Psoas muscle (tissue), 8 donors: ENCODE results near the gene ZNF488. TPM values are rescaled to one million over a fixed set of nuclear protein-coding genes. Genes with fewer than 3 reads are reported as not detected.
A peak's percentile ranks its signal among the peaks of the same experiment; 100 is the strongest.

Experiments
- ATAC-seq, 4 donors: fragments of 200-7000 bp; cut with Tn5 transposase; one replicate each; pipeline ENCODE4 v1.9.1; 2020; ENCODE audit warnings: moderate library complexity in 3 of 4, mild to moderate bottlenecking in 2 of 4
- DNase-seq, 2 donors: peaks; one replicate each; pipeline ENCODE4 v3.0.0-alpha.2; 2020
- H3K27ac ChIP-seq: fragments of 200-600 bp; one replicate; pipeline ENCODE4 v1.8.0; 2022
- H3K27me3 ChIP-seq, 3 donors: fragments of 200-600 bp in 1 of 3; one replicate each; pipeline versions ENCODE4 v1.6.1 to v1.8.0; 2013 to 2022; ENCODE audit warnings: low read length in 2 of 3, mild to moderate bottlenecking in 2 of 3, moderate library complexity in 1 of 3; ENCODE audit not compliant: insufficient read depth in 3 of 3
- H3K36me3 ChIP-seq, 2 donors: fragments of 200-600 bp in 1 of 2; one replicate each; pipeline versions ENCODE4 v1.6.1 to v1.8.0; 2013 to 2022; ENCODE audit warnings: low read depth in 1 of 2, mild to moderate bottlenecking in 1 of 2, moderate library complexity in 1 of 2; ENCODE audit not compliant: insufficient read depth in 1 of 2
- H3K4me1 ChIP-seq: fragments of 200-600 bp; one replicate; pipeline ENCODE4 v1.8.0; 2022
- H3K4me3 ChIP-seq: fragments of 200-600 bp; one replicate; pipeline ENCODE4 v1.8.0; 2022; ENCODE audit warnings: mild to moderate bottlenecking
- H3K9me3 ChIP-seq: fragments of 200-600 bp; one replicate; pipeline ENCODE4 v1.8.0; 2022
- CTCF ChIP-seq: fragments of 200-600 bp; IDR thresholded peaks from one replicate; pipeline ENCODE4 v1.8.0; 2022; ENCODE audit warnings: antibody characterized with exemption
- WGBS, 3 donors: extraction: QIAGEN DNeasy Blood & Tissue Kit; methylation state at CpG; one replicate each; pipeline versions ENCODE4 v1.1.6 to v1.1.7; 2013; 5-methylcytosine and 5-hydroxymethylcytosine counted together
- intact Hi-C, 2 donors: fragments of 100-400 bp; cut with DNase I; formaldehyde crosslinking; loops; one replicate each; pipeline versions ENCODE4 v1.11.0 to v1.14.2; 2022
- polyA plus RNA-seq, 3 donors: library from polyadenylated mRNA; stranded (reverse); fragments of 200-250 nt; gene quantifications; one replicate each; pipeline ENCODE4 v1.2.3, GENCODE V29; 2013
- total RNA-seq, 4 donors: library from RNA; stranded (reverse); fragmentation: NEBNext Ultra II Directional in 2 of 4; extraction: Animal tissue kit (Norgen Biotek cat#: 25700) in 2 of 4; gene quantifications; one replicate each; pipeline versions ENCODE4 v1.2.1 to v1.2.4, GENCODE V29; 2021 to 2023
- donor health status: healthy with polysubstance abuse.
- donor health status: DM: no; HTN: no; CAD: no; lungs with moderate emphysema.
- donor health status: Bipolar disorder and iron deficiency.
- donor health status: healthy.
- donor health status: DM: yes; HTN: yes; CAD: no.
- donor health status: DM: no; HTN: no; CAD: no.
- donor health status: DM: no; HTN: no; CAD: no.
- donor health status: DM: yes; HTN: yes; CAD: no.

Gene ZNF488
- total and polyA plus RNA-seq, 7 donors: 0.03 to 0.15 (median 0.07) TPM; not detected in 2

- Histone ChIP-seq H3K9me3 (no peaks in the 10 kb centered on the region), H3K27ac (no peak overlapping the region), H3K4me1 (no peaks in the 10 kb centered on the region), H3K27me3 (no peaks in the 10 kb centered on the region), H3K4me3 (no peak overlapping the region), H3K36me3 (no peaks in the 10 kb centered on the region)
- intact Hi-C loops: no loop called here
- ATAC-seq (no peak), DNase-seq (peak in 1 of 2 donors; percentile 35)
- TF ChIP-seq CTCF: no peak
- 73 to 86% (median 83%) methylated on average over 8 of the region's 8 CpGs for WGBS, 3 donors
These were observed 62.4 kb downstream of the ZNF488 start for GRCh38 chr10:47321521-47322195.

DNA sequence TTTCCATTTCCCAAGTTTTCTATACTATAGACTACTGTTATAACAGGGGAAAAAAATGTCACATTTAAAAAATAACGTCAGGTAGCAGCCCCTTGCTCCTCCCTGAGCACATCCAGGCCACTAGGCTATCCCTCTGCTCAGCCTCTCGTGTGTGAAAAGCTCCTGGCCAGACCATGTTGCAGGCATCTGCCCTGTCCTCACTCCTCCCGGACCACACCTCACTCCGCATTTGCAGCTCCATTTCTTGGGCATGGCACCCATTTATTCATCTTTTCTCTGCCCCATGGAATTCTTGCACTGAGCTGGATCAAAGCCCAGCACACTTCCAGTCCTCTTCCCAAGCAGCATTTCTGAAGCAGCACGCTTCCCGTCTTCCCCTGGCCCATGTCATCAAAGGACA, 63.3 kb downstream of the ZNF488 start:
- Histone ChIP-seq H3K27me3 (no peaks in the 10 kb centered on the region), H3K4me3 (no peak overlapping the region), H3K9me3 (no peaks in the 10 kb centered on the region), H3K4me1 (no peaks in the 10 kb centered on the region), H3K36me3 (no peaks in the 10 kb centered on the region), H3K27ac (no peak overlapping the region)
- intact Hi-C loops: no loop called here
- no peak for ATAC-seq
- TF ChIP-seq CTCF: no peak
- WGBS, 3 donors: 68 to 74% (median 72%) methylated on average over 6 of the region's 6 CpGs
- peak in 1 of 2 donors; percentile 32 for DNase-seq

- Histone ChIP-seq H3K27ac (no peak overlapping the region), H3K4me1 (no peaks in the 10 kb centered on the region), H3K27me3 (no peaks in the 10 kb centered on the region), H3K9me3 (no peaks in the 10 kb centered on the region), H3K36me3 (no peaks in the 10 kb centered on the region), H3K4me3 (no peak overlapping the region)
- 67 to 75% (median 72%) methylated on average over 8 of the region's 8 CpGs for WGBS, 3 donors
- intact Hi-C loops: no loop called here
- ATAC-seq (no peak), DNase-seq (peak in 1 of 2 donors; percentile 19)
- TF ChIP-seq CTCF: no peak
These were observed 64.3 kb downstream of the ZNF488 start for GRCh38 chr10:47319784-47320183.

- Histone ChIP-seq H3K4me3 (no peak overlapping the region), H3K4me1 (no peaks in the 10 kb centered on the region), H3K36me3 (no peaks in the 10 kb centered on the region), H3K27ac (no peak overlapping the region), H3K9me3 (no peaks in the 10 kb centered on the region), H3K27me3 (no peaks in the 10 kb centered on the region)
- DNase-seq (peak in 1 of 2 donors; percentile 6), ATAC-seq (no peak)
- intact Hi-C loops: no loop called here
- TF ChIP-seq CTCF: no peak
- 52 to 86% (median 82%) methylated on average over 9 of the region's 9 CpGs for WGBS, 3 donors
These were observed 65.4 kb downstream of the ZNF488 start for GRCh38 chr10:47318706-47319105.

GRCh38 chr10:47317251-47317650, 66.8 kb downstream of the ZNF488 start:
- H3K27ac ChIP-seq: no peak overlapping the region
- no peak overlapping the region for H3K4me3 ChIP-seq
- intact Hi-C loops: no loop called here
- H3K4me1 ChIP-seq: no peaks in the 10 kb centered on the region
- DNase-seq: no peak
- no peaks in the 10 kb centered on the region for H3K9me3 ChIP-seq
- H3K27me3 ChIP-seq: no peaks in the 10 kb centered on the region
- H3K36me3 ChIP-seq: no peaks in the 10 kb centered on the region
- no peak for ATAC-seq
- no peak for TF ChIP-seq CTCF
- 68 to 83% (median 73%) methylated on average over 4 of the region's 4 CpGs for WGBS, 3 donors
